HEK293 (cell line): Measurements from ENCODE around the gene CCR5AS.

Source experiments
- CTCF ChIA-PET: fragments of 350-600 bp; formaldehyde crosslinking; extraction: SDS; loops from one replicate; lab custom pipeline; 2021; ENCODE audit warnings: antibody characterized with exemption; lab: Yijun Ruan, JAX
- POLR2A ChIA-PET: fragments of 300-600 bp; formaldehyde crosslinking; extraction: SDS; loops from one replicate; lab custom pipeline; 2020; ENCODE audit warnings: antibody characterized with exemption, inconsistent platforms; lab: Yijun Ruan, JAX
- H3K27ac ChIP-seq: fragments of 200-500 bp; sonication (Bioruptor generic); 2 replicates; pipeline ENCODE4 v1.5.1; 2014; ENCODE audit warnings: low read depth, low read length, control low read depth, inconsistent platforms; ENCODE audit errors: extremely low read depth
- H3K36me3 ChIP-seq, 2 experiments: fragments of 200-500 bp in 1 of 2; sonication (Bioruptor generic) in 1 of 2; 1 replicate in 1 of 2; 2 replicates in 1 of 2; pipeline ENCODE4 v1.5.1; 2014 to 2017; ENCODE audit warnings: inconsistent platforms in 2 of 2, low read length in 2 of 2; ENCODE audit not compliant: control insufficient read depth in 2 of 2, insufficient read depth in 1 of 2
- H3K4me1 ChIP-seq: fragments of 200-500 bp; sonication (Bioruptor generic); 2 replicates; pipeline ENCODE4 v1.5.1; 2014; ENCODE audit warnings: mild to moderate bottlenecking, low read length, inconsistent platforms; ENCODE audit not compliant: control insufficient read depth, insufficient read depth
- H3K4me3 ChIP-seq: 2 replicates; pipeline ENCODE4 v1.5.1; 2011; ENCODE audit warnings: low read depth, mild to moderate bottlenecking, control low read depth, low read length, moderate library complexity
- H3K9me3 ChIP-seq: fragments of 200-500 bp; sonication (Bioruptor generic); 2 replicates; pipeline ENCODE4 v1.5.1; 2014; ENCODE audit warnings: low read depth, low read length, inconsistent platforms; ENCODE audit not compliant: control insufficient read depth, insufficient read depth
- EGR2 ChIP-seq: fragments of 450-650 bp; formaldehyde crosslinking; IDR thresholded peaks from 2 replicates; pipeline ENCODE4 v1.5.1; 2016; ENCODE audit warnings: low read depth, missing biosample characterization, missing genetic modification characterization
- PRDM2 ChIP-seq: fragments of 450-650 bp; formaldehyde crosslinking; IDR thresholded peaks from 2 replicates; pipeline ENCODE4 v1.5.1; 2016; ENCODE audit warnings: missing biosample characterization, missing genetic modification characterization, borderline replicate concordance
- SETDB1 ChIP-seq: IDR thresholded peaks from one replicate; pipeline ENCODE4 v1.6.1; 2017; ENCODE audit warnings: mild to moderate bottlenecking, low read length, moderate library complexity, mixed read lengths; ENCODE audit not compliant: insufficient read length
- ZBTB21 ChIP-seq: fragments of 450-650 bp; formaldehyde crosslinking; IDR thresholded peaks from 2 replicates; pipeline ENCODE4 v1.5.1; 2017; ENCODE audit warnings: missing biosample characterization, missing genetic modification characterization
- ZBTB44 ChIP-seq: fragments of 450-650 bp; IDR thresholded peaks from 2 replicates; pipeline ENCODE4 v1.5.1; 2018; ENCODE audit warnings: missing biosample characterization, mild to moderate bottlenecking, missing genetic modification characterization
- ZBTB8A ChIP-seq: fragments of 450-650 bp; formaldehyde crosslinking; IDR thresholded peaks from 2 replicates; pipeline ENCODE4 v1.5.1; 2016; ENCODE audit warnings: missing biosample characterization, missing genetic modification characterization
- ZNF16 ChIP-seq: fragments of 450-650 bp; formaldehyde crosslinking; IDR thresholded peaks from 2 replicates; pipeline ENCODE4 v1.5.1; 2016; ENCODE audit warnings: low read depth, missing biosample characterization, missing genetic modification characterization
- ZNF184 ChIP-seq: fragments of 450-650 bp; IDR thresholded peaks from 2 replicates; pipeline ENCODE4 v1.5.1; 2018; ENCODE audit warnings: missing biosample characterization, mild to moderate bottlenecking, missing genetic modification characterization
- ZNF202 ChIP-seq: fragments of 450-650 bp; formaldehyde crosslinking; IDR thresholded peaks from 2 replicates; pipeline ENCODE4 v1.5.1; 2016; ENCODE audit warnings: missing biosample characterization, missing genetic modification characterization, borderline replicate concordance
- ZNF302 ChIP-seq: fragments of 450-650 bp; formaldehyde crosslinking; IDR thresholded peaks from 2 replicates; pipeline ENCODE4 v1.5.1; 2016; ENCODE audit warnings: missing biosample characterization, missing genetic modification characterization, low read depth
- ZNF335 ChIP-seq: fragments of 450-650 bp; formaldehyde crosslinking; conservative IDR thresholded peaks from 2 replicates; pipeline ENCODE4 v1.5.1; 2016; ENCODE audit warnings: missing biosample characterization, missing genetic modification characterization
- ZNF423 ChIP-seq: fragments of 450-650 bp; formaldehyde crosslinking; IDR thresholded peaks from 2 replicates; pipeline ENCODE4 v1.5.1; 2016; ENCODE audit warnings: missing biosample characterization, missing genetic modification characterization
- ZNF518A ChIP-seq: fragments of 450-650 bp; formaldehyde crosslinking; conservative IDR thresholded peaks from 2 replicates; pipeline ENCODE4 v1.5.1; 2016; ENCODE audit warnings: low read depth, missing biosample characterization, missing genetic modification characterization
- ZNF549 ChIP-seq: fragments of 450-650 bp; IDR thresholded peaks from 2 replicates; pipeline ENCODE4 v1.5.1; 2018; ENCODE audit warnings: missing biosample characterization, missing genetic modification characterization, mild to moderate bottlenecking, inconsistent platforms, moderate library complexity
- ZNF558 ChIP-seq: fragments of 450-650 bp; formaldehyde crosslinking; IDR thresholded peaks from 2 replicates; pipeline ENCODE4 v1.5.1; 2016; ENCODE audit warnings: missing biosample characterization, missing genetic modification characterization
- ZNF561 ChIP-seq: fragments of 450-650 bp; IDR thresholded peaks from 2 replicates; pipeline ENCODE4 v1.5.1; 2018; ENCODE audit warnings: missing biosample characterization, missing genetic modification characterization, borderline replicate concordance
- ZNF677 ChIP-seq: fragments of 450-650 bp; IDR thresholded peaks from 2 replicates; pipeline ENCODE4 v1.5.0; 2018; ENCODE audit warnings: missing biosample characterization, mild to moderate bottlenecking, missing genetic modification characterization, moderate library complexity
- ZNF692 ChIP-seq: fragments of 450-650 bp; formaldehyde crosslinking; IDR thresholded peaks from 2 replicates; pipeline ENCODE4 v1.5.1; 2016; ENCODE audit warnings: missing biosample characterization, missing genetic modification characterization
- ZNF76 ChIP-seq: fragments of 450-650 bp; formaldehyde crosslinking; IDR thresholded peaks from 2 replicates; pipeline ENCODE4; 2016; ENCODE audit warnings: low read depth, missing biosample characterization, missing genetic modification characterization, borderline replicate concordance
- ZSCAN4 ChIP-seq: fragments of 450-650 bp; formaldehyde crosslinking; IDR thresholded peaks from 2 replicates; pipeline ENCODE4 v1.5.1; 2017; ENCODE audit warnings: missing biosample characterization, missing genetic modification characterization

The CCR5AS gene

GRCh38 chr3:46361408-46362283 is 45.2 kb downstream of the CCR5AS start (continued):
- peak; percentile 48; the same call in 1 of the 2 replicates for TF ChIP-seq ZNF335
- TF ChIP-seq ZBTB44 (tag by site-specific recombination), result peak; percentile 62; the same call in 1 of the 2 replicates
- TF ChIP-seq ZNF549 (tag by site-specific recombination), result no peak
- TF ChIP-seq ZNF202 (tag by site-specific recombination), result no peak
- TF ChIP-seq ZBTB21 (tag by site-specific recombination), result peak; percentile 74
- TF ChIP-seq ZNF558 (tag by site-specific recombination), result peak; percentile 67; the same call in 1 of the 2 replicates
- TF ChIP-seq SETDB1, result no peak
- no peak for TF ChIP-seq ZNF677 (tag by site-specific recombination)
- TF ChIP-seq ZNF518A, result 0 out of 2 replicates have a peak, but pooled peaks have one; percentile 46

GRCh38 chr3:46360907-46361306 is 46.0 kb downstream of the CCR5AS start:
- no peaks in the 10 kb centered on the region for H3K9me3 ChIP-seq
- ChIA-PET POLR2A (no interaction called here), CTCF (no interaction called here)
- H3K27ac ChIP-seq, result no peak overlapping the region
- H3K4me3 ChIP-seq, result no peak overlapping the region
- H3K4me1 ChIP-seq, result no peaks in the 10 kb centered on the region
- H3K36me3 ChIP-seq, result no peaks in the 10 kb centered on the region
- TF ChIP-seq ZNF76 (tag by site-specific recombination) (no peak), PRDM2 (tag by site-specific recombination) (no peak), EGR2 (tag by site-specific recombination) (no peak), ZBTB8A (tag by site-specific recombination) (no peak), ZNF302 (tag by site-specific recombination) (no peak), ZNF423 (tag by site-specific recombination) (no peak), ZNF561 (tag by site-specific recombination) (no peak), ZNF16 (tag by site-specific recombination) (no peak), ZNF335 (no peak), ZNF184 (no peak), ZSCAN4 (no peak), ZNF692 (tag by site-specific recombination) (no peak)
